AG04450 (cell line): Measurements from ENCODE around the gene SLC35E2B. TPM values are rescaled to one million over a fixed set of nuclear protein-coding genes. Genes with fewer than 3 reads are reported as not detected.

Experiments used
- CTCF ChIA-PET: fragments of 300-600, 350-600 bp; formaldehyde crosslinking; extraction: SDS; loops from one replicate; lab custom pipeline; 2022; ENCODE audit warnings: antibody characterized with exemption, inconsistent platforms; lab: Charles Lee
- POLR2A ChIA-PET: fragments of 350-600 bp; formaldehyde crosslinking; extraction: SDS; loops from one replicate; lab custom pipeline; 2021; ENCODE audit warnings: antibody characterized with exemption, inconsistent platforms; lab: Yijun Ruan, JAX
- DNase-seq: peaks from one replicate; pipeline ENCODE4 v3.0.0-alpha.2; 2011; ENCODE audit warnings: low read depth, low spot score
- H3K27ac ChIP-seq: one replicate; pipeline ENCODE4 v1.5.1; 2012; ENCODE audit warnings: low read depth, low read length, control low read depth
- H3K27me3 ChIP-seq: one replicate; pipeline ENCODE4 v1.6.0; 2012; ENCODE audit warnings: low read length; ENCODE audit not compliant: control insufficient read depth, insufficient read depth
- H3K4me3 ChIP-seq: 2 replicates; pipeline ENCODE4 v1.5.1; 2011; ENCODE audit warnings: mild to moderate bottlenecking, low read depth, low read length, control low read depth
- H3K9me3 ChIP-seq: 2 replicates; pipeline ENCODE4 v1.5.1; 2012; ENCODE audit warnings: low read length; ENCODE audit not compliant: control insufficient read depth, insufficient read depth
- polyA plus RNA-seq: library from polyadenylated mRNA; depleted of rRNA; stranded (reverse); fragments of >200 nt; gene quantifications from 2 replicates; pipeline ENCODE4 v1.2.3, GENCODE V29; 2011
- TF ChIP-seq, protein P1 (sequence below): IDR thresholded peaks from 2 replicates; pipeline ENCODE4 v1.5.1; 2011; ENCODE audit warnings: low read depth, low read length, control low read depth, inconsistent platforms

Gene SLC35E2B
- polyA plus RNA-seq, 1 experiment, result 30.5 TPM

DNA sequence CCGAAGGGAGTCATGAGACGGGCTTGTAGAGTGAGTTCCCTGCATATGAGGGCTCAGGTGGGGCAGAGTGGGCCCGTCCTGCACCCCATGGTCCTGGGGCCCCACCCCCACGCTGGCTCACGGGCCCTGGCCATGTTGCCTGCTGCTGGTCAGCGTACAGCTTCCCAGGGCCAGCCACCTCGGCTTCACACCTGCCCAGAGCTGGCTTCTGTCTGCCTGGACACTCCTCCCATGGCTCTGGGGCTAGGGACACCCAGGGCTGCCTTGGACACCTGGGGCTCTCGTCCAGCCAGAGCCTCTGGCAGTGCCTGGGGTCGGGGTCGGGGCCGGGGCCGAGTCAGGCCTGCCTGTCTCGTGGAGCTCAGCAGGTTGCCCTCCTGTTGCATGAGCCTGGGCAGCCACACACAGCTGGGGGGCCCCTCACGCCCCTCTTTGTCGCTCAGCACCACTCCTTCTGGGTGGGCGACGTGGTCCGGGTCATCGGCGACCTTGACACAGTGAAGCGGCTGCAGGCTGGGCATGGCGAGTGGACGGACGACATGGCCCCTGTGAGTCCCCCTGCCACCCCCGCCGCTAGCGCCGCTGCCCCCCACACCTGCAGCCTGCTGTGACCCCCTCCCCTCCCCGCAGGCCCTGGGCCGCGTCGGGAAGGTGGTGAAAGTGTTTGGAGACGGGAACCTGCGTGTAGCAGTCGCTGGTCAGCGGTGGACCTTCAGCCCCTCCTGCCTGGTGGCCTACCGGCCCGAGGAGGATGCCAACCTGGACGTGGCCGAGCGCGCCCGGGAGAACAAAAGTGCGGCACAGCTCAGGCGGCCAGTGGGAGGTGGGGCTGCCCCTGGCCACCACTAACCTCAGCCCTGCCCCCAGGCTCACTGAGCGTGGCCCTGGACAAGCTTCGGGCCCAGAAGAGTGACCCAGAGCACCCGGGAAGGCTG, 66.1 kb downstream of the SLC35E2B start:
- no peaks in the 10 kb centered on the region; the same call in 1 of the 2 replicates for H3K9me3 ChIP-seq
- ChIA-PET CTCF (no interaction called here), POLR2A (interaction anchor here (0.6 to 0.9 kb wide), 2 partner anchors 11 to 12 kb away, joined by 3 read pairs; partner anchors contain the start of gene MIB2)
- no peak for DNase-seq
- H3K27ac ChIP-seq, result no peak overlapping the region
- H3K27me3 ChIP-seq, result no peaks in the 10 kb centered on the region
- TF ChIP-seq, protein P1, sequence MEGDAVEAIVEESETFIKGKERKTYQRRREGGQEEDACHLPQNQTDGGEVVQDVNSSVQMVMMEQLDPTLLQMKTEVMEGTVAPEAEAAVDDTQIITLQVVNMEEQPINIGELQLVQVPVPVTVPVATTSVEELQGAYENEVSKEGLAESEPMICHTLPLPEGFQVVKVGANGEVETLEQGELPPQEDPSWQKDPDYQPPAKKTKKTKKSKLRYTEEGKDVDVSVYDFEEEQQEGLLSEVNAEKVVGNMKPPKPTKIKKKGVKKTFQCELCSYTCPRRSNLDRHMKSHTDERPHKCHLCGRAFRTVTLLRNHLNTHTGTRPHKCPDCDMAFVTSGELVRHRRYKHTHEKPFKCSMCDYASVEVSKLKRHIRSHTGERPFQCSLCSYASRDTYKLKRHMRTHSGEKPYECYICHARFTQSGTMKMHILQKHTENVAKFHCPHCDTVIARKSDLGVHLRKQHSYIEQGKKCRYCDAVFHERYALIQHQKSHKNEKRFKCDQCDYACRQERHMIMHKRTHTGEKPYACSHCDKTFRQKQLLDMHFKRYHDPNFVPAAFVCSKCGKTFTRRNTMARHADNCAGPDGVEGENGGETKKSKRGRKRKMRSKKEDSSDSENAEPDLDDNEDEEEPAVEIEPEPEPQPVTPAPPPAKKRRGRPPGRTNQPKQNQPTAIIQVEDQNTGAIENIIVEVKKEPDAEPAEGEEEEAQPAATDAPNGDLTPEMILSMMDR, result no peak
- H3K4me3 ChIP-seq, result no peak overlapping the region

DNA sequence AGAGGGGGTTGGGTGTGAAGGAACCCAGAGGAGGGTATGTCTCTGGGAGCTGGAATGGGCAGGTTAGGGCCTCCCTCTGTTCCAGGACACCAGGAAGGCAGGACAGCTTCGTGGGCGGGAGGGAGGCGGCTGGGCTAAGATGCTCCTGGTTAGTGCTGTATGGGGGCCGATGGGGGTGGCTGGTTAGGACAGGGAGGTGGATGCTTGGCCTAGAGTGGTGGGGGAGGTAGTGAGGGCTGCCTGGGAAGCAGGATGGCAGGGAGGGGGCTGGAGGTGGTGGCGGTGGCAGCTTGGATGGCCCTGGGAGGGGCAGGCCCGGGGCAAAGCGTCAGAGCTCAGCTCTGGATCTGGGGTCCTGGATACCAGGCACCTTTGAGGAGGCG, 66.8 kb downstream of the SLC35E2B start:
- H3K27me3 ChIP-seq, result no peaks in the 10 kb centered on the region
- H3K27ac ChIP-seq, result no peak overlapping the region
- TF ChIP-seq, protein P1, result no peak
- CTCF ChIA-PET, result interaction anchor here (0.6 kb wide), 1 partner anchor 258 kb away, joined by 4 read pairs; no protein-coding TSS in a partner anchor
- DNase-seq, result no peak
- no peaks in the 10 kb centered on the region; the same call in 1 of the 2 replicates for H3K9me3 ChIP-seq
- H3K4me3 ChIP-seq, result no peak overlapping the region
- POLR2A ChIA-PET, result interaction anchor here (0.6 to 0.9 kb wide), 2 partner anchors 10 to 12 kb away, joined by 3 read pairs; partner anchors contain the start of gene MIB2

DNA sequence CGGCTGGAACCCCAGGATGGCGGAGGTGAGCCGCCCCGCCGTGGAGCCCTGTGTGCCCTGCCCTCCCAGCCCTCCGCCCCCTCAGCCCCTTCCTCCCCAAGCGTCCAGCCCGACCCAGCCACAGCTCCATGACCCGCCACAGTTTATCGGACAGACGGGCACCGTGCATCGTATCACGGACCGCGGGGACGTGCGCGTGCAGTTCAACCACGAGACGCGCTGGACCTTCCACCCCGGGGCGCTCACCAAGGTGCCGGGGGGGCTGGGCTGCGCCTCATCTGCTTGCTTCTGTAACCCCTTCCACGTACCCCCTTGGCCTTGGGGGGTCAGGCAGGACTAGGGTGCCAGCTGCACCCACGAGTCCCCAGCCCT, 67.2 kb downstream of the SLC35E2B start:
- DNase-seq, result no peak
- CTCF ChIA-PET, result interaction anchor here (0.6 kb wide), 1 partner anchor 259 kb away, joined by 4 read pairs; no protein-coding TSS in a partner anchor
- no peak overlapping the region for H3K27ac ChIP-seq
- no peaks in the 10 kb centered on the region for H3K27me3 ChIP-seq
- POLR2A ChIA-PET, result interaction anchor here (0.9 kb wide), 1 partner anchor 10 kb away, joined by 3 read pairs; the partner anchor contains the start of gene MIB2
- TF ChIP-seq, protein P1, result no peak
- H3K4me3 ChIP-seq, result no peak overlapping the region
- H3K9me3 ChIP-seq, result no peaks in the 10 kb centered on the region; the same call in 1 of the 2 replicates

DNA sequence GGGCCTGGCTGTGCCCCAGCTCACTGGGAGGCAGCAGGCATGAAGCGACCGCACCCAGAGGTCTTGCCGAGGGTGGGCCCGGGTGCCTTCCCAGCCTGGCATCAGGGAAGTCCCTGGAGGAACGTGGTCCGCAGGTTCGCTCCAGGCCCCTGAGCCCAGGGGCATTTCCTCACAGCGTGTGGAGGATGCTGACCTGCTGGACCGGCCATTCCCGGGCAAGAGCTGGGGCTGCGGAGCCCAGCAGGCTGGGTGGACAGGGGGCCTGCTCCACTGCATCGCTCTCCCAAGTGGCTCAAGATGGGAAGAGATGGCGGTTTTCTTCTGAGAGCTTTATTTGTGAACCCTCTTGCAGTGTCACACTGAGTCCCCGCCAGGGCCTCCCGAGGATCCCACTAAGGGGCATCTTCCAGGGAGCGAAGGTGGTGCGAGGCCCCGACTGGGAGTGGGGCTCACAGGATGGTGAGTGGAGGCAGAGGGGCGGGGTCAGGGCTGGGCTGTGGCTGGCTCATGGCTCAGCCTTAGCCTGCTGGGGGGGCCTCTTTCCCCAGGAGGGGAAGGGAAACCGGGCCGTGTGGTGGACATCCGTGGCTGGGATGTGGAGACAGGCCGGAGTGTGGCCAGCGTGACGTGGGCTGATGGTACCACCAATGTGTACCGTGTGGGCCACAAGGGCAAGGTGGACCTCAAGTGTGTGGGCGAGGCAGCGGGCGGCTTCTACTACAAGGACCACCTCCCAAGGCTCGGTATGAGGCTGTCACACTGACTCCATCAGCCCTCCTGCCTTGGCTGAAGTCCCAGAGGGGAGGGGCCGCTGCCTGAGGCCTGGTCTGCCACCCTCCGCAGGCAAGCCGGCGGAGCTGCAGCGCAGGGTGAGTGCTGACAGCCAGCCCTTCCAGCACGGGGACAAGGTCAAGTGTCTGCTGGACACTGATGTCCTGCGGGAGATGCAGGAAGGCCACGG, 67.9 kb downstream of the SLC35E2B start:
- no peaks in the 10 kb centered on the region for H3K27me3 ChIP-seq
- ChIA-PET POLR2A (interaction anchor here (0.5 kb wide), 1 partner anchor 253 kb away, joined by 7 read pairs; no protein-coding TSS in a partner anchor), CTCF (no interaction called here)
- no peak for DNase-seq
- H3K27ac ChIP-seq, result no peak overlapping the region
- H3K4me3 ChIP-seq, result no peak overlapping the region
- H3K9me3 ChIP-seq, result no peaks in the 10 kb centered on the region; the same call in 1 of the 2 replicates
- TF ChIP-seq, protein P1, result no peak
